H1 (cell line): Measurements from ENCODE around the gene MITF. TPM values are rescaled to one million over a fixed set of nuclear protein-coding genes. Genes with fewer than 3 reads are reported as not detected.

Source experiments
- CTCF ChIA-PET: fragments of 300-600 bp; sonication (Branson Sonifier 250); formaldehyde crosslinking; loops from one replicate; lab custom pipeline; 2021; ENCODE audit not compliant: partially characterized antibody; lab: Charles Lee
- POLR2A ChIA-PET: fragments of 300-600 bp; sonication (Branson Sonifier 250); formaldehyde crosslinking; loops from one replicate; lab custom pipeline; 2021; ENCODE audit warnings: inconsistent platforms; ENCODE audit not compliant: partially characterized antibody; lab: Charles Lee
- DNase-seq, 2 experiments: peaks; one replicate each; pipeline versions ENCODE4 v3.0.0 to v3.0.0-alpha.2; 2010 to 2022; ENCODE audit warnings: low spot score in 2 of 2, low read depth in 1 of 2, mixed read lengths in 1 of 2
- FAIRE-seq: peaks from 2 replicates; lab custom pipeline; 2011; peaks lifted over from hg19 to GRCh38; lab: Jason Lieb, UNC
- H2AFZ ChIP-seq: 2 replicates; pipeline ENCODE4 v1.8.1; 2012; ENCODE audit warnings: low read length, inconsistent platforms
- H2AK5ac ChIP-seq: 2 replicates; pipeline ENCODE4 v1.6.1; 2013; ENCODE audit warnings: low read depth, low read length
- H2BK120ac ChIP-seq: replicated peaks from 2 replicates; pipeline ENCODE3; 2013; ENCODE audit warnings: low read depth, low read length, inconsistent platforms
- H2BK12ac ChIP-seq: 2 replicates; pipeline ENCODE4 v1.6.1; 2013; ENCODE audit warnings: low read depth, low read length
- H2BK15ac ChIP-seq: 2 replicates; pipeline ENCODE4 v1.6.1; 2013; ENCODE audit warnings: low read length
- H2BK20ac ChIP-seq: 2 replicates; pipeline ENCODE4 v1.6.1; 2013; ENCODE audit warnings: low read length
- H2BK5ac ChIP-seq: 2 replicates; pipeline ENCODE4 v1.6.1; 2013; ENCODE audit warnings: low read depth, low read length
- H3K14ac ChIP-seq: 2 replicates; pipeline ENCODE4 v1.6.1; 2013; ENCODE audit warnings: inconsistent platforms; ENCODE audit not compliant: insufficient read length
- H3K18ac ChIP-seq: 2 replicates; pipeline ENCODE4 v1.6.1; 2013; ENCODE audit warnings: low read length; ENCODE audit errors: extremely low read depth
- H3K23ac ChIP-seq: 2 replicates; pipeline ENCODE4 v1.6.1; 2013; ENCODE audit warnings: inconsistent platforms; ENCODE audit not compliant: insufficient read length
- H3K23me2 ChIP-seq: 2 replicates; pipeline ENCODE4 v1.6.1; 2013; ENCODE audit warnings: low read depth, low read length
- H3K27ac ChIP-seq: 2 replicates; pipeline ENCODE4 v1.6.1; 2011; ENCODE audit warnings: low read depth, low read length, inconsistent platforms
- H3K27me3 ChIP-seq, 4 experiments: replicated peaks in 1 of 4; 1 replicate in 1 of 4; 2 replicates in 3 of 4; pipeline versions ENCODE4 v1.6.1 to v1.8.1; 2011 to 2013; ENCODE audit warnings: low read length in 3 of 4, mild to moderate bottlenecking in 3 of 4, inconsistent platforms in 2 of 4, mixed read lengths in 2 of 4, moderate library complexity in 1 of 4; ENCODE audit not compliant: control insufficient read depth in 3 of 4, insufficient read depth in 3 of 4; ENCODE audit errors: extremely low read depth in 1 of 4
- H3K36me3 ChIP-seq, 4 experiments: 2 replicates each; pipeline versions ENCODE4 v1.6.1 to v1.8.1; 2011 to 2013; ENCODE audit warnings: mild to moderate bottlenecking in 4 of 4, low read length in 3 of 4, moderate library complexity in 2 of 4, control low read depth in 1 of 4, inconsistent platforms in 1 of 4; ENCODE audit not compliant: insufficient read depth in 4 of 4, control insufficient read depth in 2 of 4
- H3K4ac ChIP-seq: replicated peaks from 2 replicates; pipeline ENCODE3; 2013; ENCODE audit warnings: low read length, low read depth, mixed read lengths, inconsistent platforms; ENCODE audit not compliant: insufficient read length
- H3K4me1 ChIP-seq, 4 experiments: replicated peaks in 1 of 4; 1 replicate in 1 of 4; 2 replicates in 3 of 4; pipeline versions ENCODE4 v1.6.1 to v1.8.1; 2011 to 2013; ENCODE audit warnings: low read length in 3 of 4, inconsistent platforms in 2 of 4, mixed read lengths in 1 of 4; ENCODE audit not compliant: insufficient read depth in 4 of 4, control insufficient read depth in 3 of 4
- H3K4me2 ChIP-seq, 2 experiments: 2 replicates each; pipeline versions ENCODE4 v1.6.1 to v1.8.1; 2011 to 2013; ENCODE audit warnings: low read depth in 2 of 2, low read length in 2 of 2, control low read depth in 1 of 2, inconsistent platforms in 1 of 2, mild to moderate bottlenecking in 1 of 2; ENCODE audit not compliant: insufficient read depth in 1 of 2
- H3K4me3 ChIP-seq, 4 experiments: fragments of 200-600, 300-600 bp in 1 of 4; sonication (generic), shearing (Covaris generic), sonication (Bioruptor Twin) in 1 of 4; 2 replicates each; pipeline versions ENCODE4 v1.5.1 to v1.8.1; 2011 to 2016; ENCODE audit warnings: low read length in 4 of 4, low read depth in 3 of 4, control low read depth in 2 of 4, inconsistent platforms in 2 of 4, mild to moderate bottlenecking in 2 of 4, mixed read lengths in 1 of 4, moderate library complexity in 1 of 4; ENCODE audit not compliant: insufficient read depth in 2 of 4; ENCODE audit errors: extremely low read depth in 1 of 4
- H3K56ac ChIP-seq: replicated peaks from 2 replicates; pipeline ENCODE3; 2013; ENCODE audit warnings: low read depth, mild to moderate bottlenecking, mixed read lengths, low read length, inconsistent platforms; ENCODE audit not compliant: insufficient read length
- H3K79me1 ChIP-seq: 2 replicates; pipeline ENCODE4 v1.6.1; 2013; ENCODE audit warnings: low read depth, low read length, control low read depth
- H3K79me2 ChIP-seq, 2 experiments: 2 replicates each; pipeline versions ENCODE4 v1.6.1 to v1.8.1; 2012 to 2013; ENCODE audit warnings: low read length in 2 of 2, mild to moderate bottlenecking in 2 of 2, inconsistent platforms in 1 of 2; ENCODE audit not compliant: insufficient read depth in 2 of 2, control insufficient read depth in 1 of 2
- H3K9ac ChIP-seq, 4 experiments: replicated peaks in 1 of 4; 1 replicate in 1 of 4; 2 replicates in 3 of 4; pipeline versions ENCODE4 v1.6.1 to v1.8.1; 2011 to 2013; ENCODE audit warnings: low read depth in 3 of 4, low read length in 3 of 4, control low read depth in 2 of 4, mild to moderate bottlenecking in 2 of 4, moderate library complexity in 2 of 4, inconsistent platforms in 1 of 4; ENCODE audit errors: extremely low read depth in 1 of 4
- H3K9me3 ChIP-seq, 2 experiments: 2 replicates each; pipeline versions ENCODE4 v1.6.1 to v1.8.1; 2012 to 2013; ENCODE audit warnings: mild to moderate bottlenecking in 2 of 2, moderate library complexity in 2 of 2, control low read depth in 1 of 2, inconsistent platforms in 1 of 2, low read depth in 1 of 2, low read length in 1 of 2, mixed read lengths in 1 of 2; ENCODE audit not compliant: insufficient read depth in 2 of 2
- H4K20me1 ChIP-seq, 2 experiments: replicated peaks in 1 of 2; 2 replicates each; pipeline versions ENCODE3 to v1.8.1; 2011 to 2013; ENCODE audit warnings: inconsistent platforms in 2 of 2, low read length in 2 of 2, mild to moderate bottlenecking in 1 of 2; ENCODE audit not compliant: insufficient read depth in 2 of 2, control insufficient read depth in 1 of 2
- H4K5ac ChIP-seq: 2 replicates; pipeline ENCODE4 v1.6.1; 2013; ENCODE audit warnings: low read length, low read depth, mixed read lengths, inconsistent platforms; ENCODE audit not compliant: insufficient read length
- H4K8ac ChIP-seq: 2 replicates; pipeline ENCODE4 v1.8.0; 2013; ENCODE audit warnings: mild to moderate bottlenecking, moderate library complexity, low read length, inconsistent platforms; ENCODE audit not compliant: insufficient read depth; ENCODE audit errors: extremely low read depth
- H4K91ac ChIP-seq: replicated peaks from 2 replicates; pipeline ENCODE3; 2013; ENCODE audit warnings: low read length, mixed read lengths, inconsistent platforms; ENCODE audit not compliant: insufficient read length
- ATF3 ChIP-seq: IDR thresholded peaks from 2 replicates; pipeline ENCODE4 v1.6.1; 2011; ENCODE audit warnings: low read depth, mild to moderate bottlenecking, low read length; ENCODE audit not compliant: insufficient read depth
- BACH1 ChIP-seq: IDR thresholded peaks from 2 replicates; pipeline ENCODE4 v1.6.1; 2012; ENCODE audit warnings: low read length, improper control_type of control experiment
- BRCA1 ChIP-seq: IDR thresholded peaks from 2 replicates; pipeline ENCODE4 v1.6.1; 2012; ENCODE audit warnings: low read depth, low read length, improper control_type of control experiment
- CEBPB ChIP-seq: IDR thresholded peaks from 2 replicates; pipeline ENCODE4 v1.6.1; 2012; ENCODE audit warnings: low read depth, low read length
- CTBP2 ChIP-seq: IDR thresholded peaks from 2 replicates; pipeline ENCODE4 v1.7.0; 2011; ENCODE audit warnings: borderline replicate concordance, mild to moderate bottlenecking, moderate library complexity, mixed read lengths, low read length; ENCODE audit not compliant: insufficient read depth, insufficient read length
- POU5F1 ChIP-seq: IDR thresholded peaks from 2 replicates; pipeline ENCODE4 v1.6.1; 2011; ENCODE audit warnings: low read depth, mild to moderate bottlenecking, low read length, moderate library complexity
- RBBP5 ChIP-seq: IDR thresholded peaks from 2 replicates; pipeline ENCODE4 v1.7.1; 2012; ENCODE audit warnings: low read depth, mild to moderate bottlenecking, inconsistent platforms, low read length, moderate library complexity, borderline replicate concordance
- TAF7 ChIP-seq: optimal IDR thresholded peaks from 2 replicates; pipeline ENCODE3; 2011; ENCODE audit warnings: low read depth, mild to moderate bottlenecking, inconsistent platforms, low read length, moderate library complexity, borderline replicate concordance
- TBP ChIP-seq: IDR thresholded peaks from 2 replicates; pipeline ENCODE4 v1.6.1; 2011; ENCODE audit warnings: low read depth, low read length, improper control_type of control experiment
- WGBS, 2 experiments: shearing (Covaris generic) in 1 of 2; methylation state at CpG; one replicate each; pipeline versions ENCODE4 v1.1.6 to v1.1.7; 2013 to 2015; ENCODE audit warnings: low lambda C conversion rate in 2 of 2, mixed read lengths in 2 of 2, inconsistent platforms in 1 of 2, low coverage in 1 of 2, missing lambda C conversion rate in 1 of 2; ENCODE audit not compliant: insufficient replicate concordance in 2 of 2, insufficient coverage in 1 of 2, insufficient read length in 1 of 2; ENCODE audit errors: extremely low coverage in 1 of 2, missing lambda C conversion rate in 1 of 2; 5-methylcytosine and 5-hydroxymethylcytosine counted together
- polyA plus RNA-seq, 7 experiments: library from polyadenylated mRNA; depleted of rRNA in 3 of 7; stranded (reverse) in 5 of 7; unstranded in 2 of 7; fragments of >200 nt in 5 of 7; fragments of 200-250 nt in 2 of 7; gene quantifications; 1 replicate in 5 of 7; 2 replicates in 1 of 7; 4 replicates in 1 of 7; pipeline versions ENCODE4 v1.2.1 to v1.2.3, GENCODE V29; 2011 to 2013; ENCODE audit warnings: missing spikeins in 2 of 7, mixed read lengths in 2 of 7
- total RNA-seq: library from RNA; stranded (reverse); fragmentation: NEBNext Ultra II Directional; extraction: Animal tissue kit (Norgen Biotek cat#: 25700); gene quantifications from 2 replicates; pipeline ENCODE4 v1.2.1, GENCODE V29; 2021

The MITF gene
- total and polyA plus RNA-seq, 2 of the 8 experiments (the other 6 are each of a cell fraction or from before 2014, with no cell fraction given): 0.53 to 1.4 TPM

- H2AK5ac ChIP-seq: no peak overlapping the region
- no peak overlapping the region for H3K18ac ChIP-seq
- no peak for FAIRE-seq
- H3K36me3 ChIP-seq: no peaks in the 10 kb centered on the region
- WGBS, 2 experiments: 91% methylated on average over 4 of the region's 4 CpGs; no CpG with 5 or more reads in 1 of the 2 experiments
- H3K56ac ChIP-seq: no peak overlapping the region
- H3K4me3 ChIP-seq: no peak overlapping the region
- H2AFZ ChIP-seq: no peak overlapping the region
- H4K5ac ChIP-seq: no peak overlapping the region
- H2BK20ac ChIP-seq: no peak overlapping the region
- no peak overlapping the region for H3K27ac ChIP-seq
- no peak overlapping the region for H3K9ac ChIP-seq
- H3K23ac ChIP-seq: no peak overlapping the region
- H3K4me1 ChIP-seq: no peaks in the 10 kb centered on the region
- H3K27me3 ChIP-seq: no peaks in the 10 kb centered on the region
- ChIA-PET CTCF (interaction anchor here (1.1 kb wide), 1 partner anchor 47 kb away, joined by 4 read pairs; no protein-coding TSS in a partner anchor), POLR2A (no interaction called here)
- H4K20me1 ChIP-seq: no peaks in the 10 kb centered on the region
- no peak overlapping the region for H2BK120ac ChIP-seq
- no peaks in the 10 kb centered on the region for H3K79me1 ChIP-seq
- no peaks in the 10 kb centered on the region for H3K9me3 ChIP-seq
- no peak overlapping the region for H4K91ac ChIP-seq
- H3K79me2 ChIP-seq: no peaks in the 10 kb centered on the region
- H4K8ac ChIP-seq: no peak overlapping the region
- H2BK15ac ChIP-seq: no peak overlapping the region
- no peak overlapping the region for H3K4ac ChIP-seq
- no peak overlapping the region for H3K4me2 ChIP-seq
- no peak overlapping the region for H2BK5ac ChIP-seq
- no peak for DNase-seq
- no peaks in the 10 kb centered on the region for H3K23me2 ChIP-seq
- no peak overlapping the region for H2BK12ac ChIP-seq
- H3K14ac ChIP-seq: no peak overlapping the region
- TF ChIP-seq BRCA1: no peak
- no peak for TF ChIP-seq TAF7
- TF ChIP-seq BACH1: no peak
- no peak for TF ChIP-seq POU5F1
- TF ChIP-seq ATF3: no peak
- no peak for TF ChIP-seq CEBPB
- TF ChIP-seq RBBP5: no peak
- TF ChIP-seq CTBP2: no peak
- TF ChIP-seq TBP: no peak
Observed at GRCh38 chr3:69872783-69873378, 133.6 kb downstream of the MITF start.
